Measurements from ENCODE around the gene ZBBX. TPM values are rescaled to one million over a fixed set of nuclear protein-coding genes. Genes with fewer than 3 reads are reported as not detected.

ZBBX gene
- polyA plus RNA-seq, 1 of the 3 experiments (the other 2 are of a cell fraction): 0.18 TPM

DNA sequence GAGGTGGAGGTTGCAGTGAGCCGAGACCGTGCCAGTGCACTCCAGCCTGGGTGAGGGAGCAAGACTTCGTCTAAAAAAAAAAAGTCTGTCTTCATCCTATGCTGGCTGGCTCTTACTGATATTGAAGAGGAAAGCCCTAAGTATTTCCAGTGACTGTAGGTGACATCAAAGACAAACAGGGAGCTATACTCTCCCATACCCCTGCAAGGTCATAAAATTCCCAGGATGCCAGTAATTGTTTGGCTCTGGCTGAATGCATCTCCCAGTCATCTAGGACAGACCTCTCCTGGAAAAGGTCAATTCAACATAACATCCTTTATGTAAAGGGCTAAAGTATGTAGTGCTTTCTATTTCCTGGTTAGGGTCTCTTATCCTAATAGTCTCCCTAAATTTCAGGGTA lies 8.0 kb downstream of the ZBBX start:
- no peaks in the 10 kb centered on the region for H3K79me2 ChIP-seq (ENCODE audit: insufficient read depth)
- H3K27me3 ChIP-seq (ENCODE audit: insufficient read depth): no peaks in the 10 kb centered on the region
- TF ChIP-seq JUND (IDR thresholded peaks at IDR 0.05) (no peak), RCOR1 (IDR thresholded peaks at IDR 0.05; ENCODE audit: low read length) (no peak), RXRA (IDR thresholded peaks at IDR 0.05; ENCODE audit: borderline replicate concordance, low read depth) (no peak)
- CTCF ChIA-PET: interaction anchor here (1.0 to 1.1 kb wide), 2 partner anchors 8 to 11 kb away, joined by 3 to 4 read pairs; partner anchors contain the start of gene ZBBX
- no peaks in the 10 kb centered on the region for H4K20me1 ChIP-seq (ENCODE audit: insufficient read depth)
- H3K4me1 ChIP-seq (ENCODE audit: control insufficient read depth in 1 of 2, insufficient read depth in 2 of 2, low read depth in 1 of 2, low read length in 1 of 2): no peaks in the 10 kb centered on the region
- POLR2A ChIA-PET: no interaction called here
- H2AFZ ChIP-seq (ENCODE audit: low read depth): no peak overlapping the region
- no peak for DNase-seq
- no peaks in the 10 kb centered on the region for H3K36me3 ChIP-seq (replicated peaks in 1 of 2; ENCODE audit: control insufficient read depth in 1 of 2, insufficient read depth in 2 of 2, low read length in 1 of 2)
- no peak overlapping the region for H3K9ac ChIP-seq
- H3F3A ChIP-seq (replicated peaks; ENCODE audit: insufficient read depth): no peaks in the 10 kb centered on the region
- no peak overlapping the region for H3K4me2 ChIP-seq
- H3K9me2 ChIP-seq: no peaks in the 10 kb centered on the region
- no peak overlapping the region for H3K4me3 ChIP-seq (ENCODE audit: low read depth in 2 of 2, low read length in 1 of 2)
- no peaks in the 10 kb centered on the region for H3K9me3 ChIP-seq
- 0% methylated on average over 3 of the region's 3 CpGs for WGBS (ENCODE audit: low lambda C conversion rate)
- H3K27ac ChIP-seq (ENCODE audit: low read depth in 2 of 2, low read length in 1 of 2): no peak overlapping the region

DNA sequence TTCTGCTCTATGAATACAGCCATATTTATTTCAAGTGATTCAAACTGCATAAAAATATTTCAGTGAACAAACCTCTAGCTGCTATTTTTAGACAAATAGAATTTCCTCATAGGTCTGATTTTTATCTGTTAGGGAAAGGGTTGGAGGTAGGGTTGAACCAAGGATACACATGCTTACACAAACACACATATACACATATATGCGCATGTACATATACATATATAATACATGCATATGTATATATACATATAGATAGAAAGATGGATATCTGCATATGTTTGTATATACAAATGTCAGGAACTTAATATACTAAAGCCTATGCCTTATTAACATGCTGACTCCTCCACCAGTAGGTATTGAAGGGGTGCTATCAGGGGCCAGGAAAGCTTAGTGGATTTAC lies 18.1 kb downstream of the ZBBX start:
- H3K9me2 ChIP-seq: no peaks in the 10 kb centered on the region
- CTCF ChIA-PET: no interaction called here
- POLR2A ChIA-PET: no interaction called here
- H3K9me3 ChIP-seq: no peaks in the 10 kb centered on the region
- H3K79me2 ChIP-seq (ENCODE audit: insufficient read depth): no peaks in the 10 kb centered on the region
- no peaks in the 10 kb centered on the region for H3F3A ChIP-seq (replicated peaks; ENCODE audit: insufficient read depth)
- no peak overlapping the region for H2AFZ ChIP-seq (ENCODE audit: low read depth)
- no peaks in the 10 kb centered on the region for H3K27me3 ChIP-seq (ENCODE audit: insufficient read depth)
- no peak overlapping the region for H3K4me3 ChIP-seq (ENCODE audit: low read depth in 2 of 2, low read length in 1 of 2)
- H3K4me1 ChIP-seq (ENCODE audit: control insufficient read depth in 1 of 2, insufficient read depth in 2 of 2, low read depth in 1 of 2, low read length in 1 of 2): no peaks in the 10 kb centered on the region
- WGBS (ENCODE audit: low lambda C conversion rate): 84% methylated on average over 1 of the region's 1 CpG
- H3K4me2 ChIP-seq: no peak overlapping the region
- H3K36me3 ChIP-seq (replicated peaks in 1 of 2; ENCODE audit: control insufficient read depth in 1 of 2, insufficient read depth in 2 of 2, low read length in 1 of 2): no peaks in the 10 kb centered on the region
- H4K20me1 ChIP-seq (ENCODE audit: insufficient read depth): no peaks in the 10 kb centered on the region
- no peak overlapping the region for H3K27ac ChIP-seq (ENCODE audit: low read depth in 2 of 2, low read length in 1 of 2)
- no peak for TF ChIP-seq MXI1 (IDR thresholded peaks at IDR 0.05; ENCODE audit: low read depth, low read length)
- TF ChIP-seq, protein P1, sequence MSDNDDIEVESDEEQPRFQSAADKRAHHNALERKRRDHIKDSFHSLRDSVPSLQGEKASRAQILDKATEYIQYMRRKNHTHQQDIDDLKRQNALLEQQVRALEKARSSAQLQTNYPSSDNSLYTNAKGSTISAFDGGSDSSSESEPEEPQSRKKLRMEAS (IDR thresholded peaks at IDR 0.05; ENCODE audit: low read depth): no peak
- TF ChIP-seq RXRA (IDR thresholded peaks at IDR 0.05; ENCODE audit: borderline replicate concordance, low read depth): no peak
- no peak for TF ChIP-seq EZH2phosphoT487 (IDR thresholded peaks at IDR 0.05; ENCODE audit: borderline replicate concordance, low read depth)
- TF ChIP-seq, protein P2, sequence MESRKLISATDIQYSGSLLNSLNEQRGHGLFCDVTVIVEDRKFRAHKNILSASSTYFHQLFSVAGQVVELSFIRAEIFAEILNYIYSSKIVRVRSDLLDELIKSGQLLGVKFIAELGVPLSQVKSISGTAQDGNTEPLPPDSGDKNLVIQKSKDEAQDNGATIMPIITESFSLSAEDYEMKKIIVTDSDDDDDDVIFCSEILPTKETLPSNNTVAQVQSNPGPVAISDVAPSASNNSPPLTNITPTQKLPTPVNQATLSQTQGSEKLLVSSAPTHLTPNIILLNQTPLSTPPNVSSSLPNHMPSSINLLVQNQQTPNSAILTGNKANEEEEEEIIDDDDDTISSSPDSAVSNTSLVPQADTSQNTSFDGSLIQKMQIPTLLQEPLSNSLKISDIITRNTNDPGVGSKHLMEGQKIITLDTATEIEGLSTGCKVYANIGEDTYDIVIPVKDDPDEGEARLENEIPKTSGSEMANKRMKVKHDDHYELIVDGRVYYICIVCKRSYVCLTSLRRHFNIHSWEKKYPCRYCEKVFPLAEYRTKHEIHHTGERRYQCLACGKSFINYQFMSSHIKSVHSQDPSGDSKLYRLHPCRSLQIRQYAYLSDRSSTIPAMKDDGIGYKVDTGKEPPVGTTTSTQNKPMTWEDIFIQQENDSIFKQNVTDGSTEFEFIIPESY (IDR thresholded peaks at IDR 0.05; ENCODE audit: borderline replicate concordance, low read depth): no peak
- no peak for TF ChIP-seq FOXJ3 (CRISPR knock-in tag; IDR thresholded peaks at IDR 0.05)
- no peak for TF ChIP-seq ELF1 (IDR thresholded peaks at IDR 0.05)
- TF ChIP-seq, protein P3, sequence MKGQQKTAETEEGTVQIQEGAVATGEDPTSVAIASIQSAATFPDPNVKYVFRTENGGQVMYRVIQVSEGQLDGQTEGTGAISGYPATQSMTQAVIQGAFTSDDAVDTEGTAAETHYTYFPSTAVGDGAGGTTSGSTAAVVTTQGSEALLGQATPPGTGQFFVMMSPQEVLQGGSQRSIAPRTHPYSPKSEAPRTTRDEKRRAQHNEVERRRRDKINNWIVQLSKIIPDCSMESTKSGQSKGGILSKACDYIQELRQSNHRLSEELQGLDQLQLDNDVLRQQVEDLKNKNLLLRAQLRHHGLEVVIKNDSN (IDR thresholded peaks at IDR 0.05; ENCODE audit: borderline replicate concordance, low read depth): no peak
- TF ChIP-seq, protein P4, sequence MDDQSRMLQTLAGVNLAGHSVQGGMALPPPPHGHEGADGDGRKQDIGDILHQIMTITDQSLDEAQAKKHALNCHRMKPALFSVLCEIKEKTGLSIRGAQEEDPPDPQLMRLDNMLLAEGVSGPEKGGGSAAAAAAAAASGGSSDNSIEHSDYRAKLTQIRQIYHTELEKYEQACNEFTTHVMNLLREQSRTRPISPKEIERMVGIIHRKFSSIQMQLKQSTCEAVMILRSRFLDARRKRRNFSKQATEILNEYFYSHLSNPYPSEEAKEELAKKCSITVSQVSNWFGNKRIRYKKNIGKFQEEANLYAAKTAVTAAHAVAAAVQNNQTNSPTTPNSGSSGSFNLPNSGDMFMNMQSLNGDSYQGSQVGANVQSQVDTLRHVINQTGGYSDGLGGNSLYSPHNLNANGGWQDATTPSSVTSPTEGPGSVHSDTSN (IDR thresholded peaks at IDR 0.05): no peak
- no peak for TF ChIP-seq MEF2A (IDR thresholded peaks at IDR 0.05; ENCODE audit: borderline replicate concordance, low read depth)
- no peak for TF ChIP-seq SIN3A (IDR thresholded peaks at IDR 0.05; ENCODE audit: borderline replicate concordance, low read depth, low read length)
- no peak for TF ChIP-seq RAD21 (IDR thresholded peaks at IDR 0.05; ENCODE audit: low read length)
- TF ChIP-seq NRF1 (IDR thresholded peaks at IDR 0.05; ENCODE audit: low read depth, low read length): no peak
- TF ChIP-seq POLR2AphosphoS5 (IDR thresholded peaks at IDR 0.05; ENCODE audit: low read depth, low read length): no peak
- TF ChIP-seq TCF12 (IDR thresholded peaks at IDR 0.05): no peak
- no peak for TF ChIP-seq CHD2 (IDR thresholded peaks at IDR 0.05; ENCODE audit: low read length, partially characterized antibody)
- DNase-seq: no peak
- H3K9ac ChIP-seq: no peak overlapping the region
